Measurements from ENCODE around the gene CTXND1. TPM values are rescaled to one million over a fixed set of nuclear protein-coding genes. Genes with fewer than 3 reads are reported as not detected.

CTXND1 gene
- total and polyA plus RNA-seq, 2 of the 13 experiments (the other 11 are each of a cell fraction or from before 2014, with no cell fraction given): 1.2 to 2.1 TPM

GRCh38 chr15:80161468-80162016, 90.5 kb downstream of the CTXND1 start (continued):
- no peak for TF ChIP-seq NFAT5 (CRISPR knock-in tag; IDR thresholded peaks at IDR 0.05)
- no peak for TF ChIP-seq TOPORS (CRISPR knock-in tag; IDR thresholded peaks at IDR 0.05)
- TF ChIP-seq DNMT1 (CRISPR knock-in tag; IDR thresholded peaks at IDR 0.05): no peak
- TF ChIP-seq REST (IDR thresholded peaks at IDR 0.05; ENCODE audit: borderline replicate concordance in 1 of 2, low read depth in 1 of 2, low read length in 2 of 2): 0 out of 4 replicates have a peak, but pooled peaks of 1 of the 2 experiments have one; percentile 19
- TF ChIP-seq BRCA1 (CRISPR knock-in tag; IDR thresholded peaks at IDR 0.05): no peak
- no peak for TF ChIP-seq MXD3 (CRISPR knock-in tag; IDR thresholded peaks at IDR 0.05)
- TF ChIP-seq ARID5B (CRISPR knock-in tag; IDR thresholded peaks at IDR 0.05): peak; percentile 39; the same call in 1 of the 2 replicates
- no peak for TF ChIP-seq ZNF883 (CRISPR knock-in tag; IDR thresholded peaks at IDR 0.05; ENCODE audit: not compliant biosample characterization)
- TF ChIP-seq ZNF350 (CRISPR knock-in tag; IDR thresholded peaks at IDR 0.05; ENCODE audit: borderline replicate concordance, low read depth): no peak
- no peak for TF ChIP-seq E2F2 (CRISPR knock-in tag; IDR thresholded peaks at IDR 0.05; ENCODE audit: borderline replicate concordance)
- no peak for TF ChIP-seq NR2F6 (IDR thresholded peaks at IDR 0.05)
- no peak for TF ChIP-seq NR2F6 (CRISPR knock-in tag; IDR thresholded peaks at IDR 0.05)
- TF ChIP-seq ZBTB21 (CRISPR knock-in tag; IDR thresholded peaks at IDR 0.05): no peak

All from HepG2 (cell line).